CD14-positive monocyte (primary cell): ENCODE data around the gene EIPR1. TPM values are rescaled to one million over a fixed set of nuclear protein-coding genes. Genes with fewer than 3 reads are reported as not detected.

Experiments used
- DNase-seq, 3 donors: peaks; one replicate each; pipeline ENCODE4 v3.0.0-alpha.2; 2011 to 2022
- H2AFZ ChIP-seq: 2 replicates; pipeline ENCODE4 v1.6.0; 2012; ENCODE audit warnings: mild to moderate bottlenecking, low read depth, low read length, inconsistent platforms; ENCODE audit not compliant: insufficient read depth, poor library complexity, severe bottlenecking
- H3K27ac ChIP-seq, 2 donors: 1 replicate in 1 of 2; 2 replicates in 1 of 2; pipeline ENCODE4 v1.5.1; 2012 to 2013; ENCODE audit warnings: low read length in 2 of 2, control low read depth in 1 of 2, inconsistent platforms in 1 of 2, low read depth in 1 of 2, mild to moderate bottlenecking in 1 of 2
- H3K27me3 ChIP-seq, 2 donors: one replicate each; pipeline versions ENCODE4 v1.6.0 to v1.6.1; 2011 to 2013; ENCODE audit warnings: low read length in 2 of 2; ENCODE audit not compliant: control insufficient read depth in 2 of 2, insufficient read depth in 2 of 2
- H3K36me3 ChIP-seq, 2 donors: replicated peaks in 1 of 2; 1 replicate in 1 of 2; 2 replicates in 1 of 2; pipeline versions ENCODE4 v1.5.1 to v1.6.1; 2012 to 2013; ENCODE audit warnings: low read length in 2 of 2, control low read depth in 1 of 2, inconsistent platforms in 1 of 2, mild to moderate bottlenecking in 1 of 2; ENCODE audit not compliant: insufficient read depth in 2 of 2, control insufficient read depth in 1 of 2
- H3K4me1 ChIP-seq, 2 donors: 1 replicate in 1 of 2; 2 replicates in 1 of 2; pipeline versions ENCODE4 v1.5.1 to v1.6.1; 2012 to 2013; ENCODE audit warnings: low read length in 2 of 2, control low read depth in 1 of 2, inconsistent platforms in 1 of 2, mild to moderate bottlenecking in 1 of 2, moderate library complexity in 1 of 2; ENCODE audit not compliant: insufficient read depth in 2 of 2, control insufficient read depth in 1 of 2
- H3K4me2 ChIP-seq: replicated peaks from 2 replicates; pipeline ENCODE3; 2012; ENCODE audit warnings: low read length, moderate library complexity, mild to moderate bottlenecking; ENCODE audit not compliant: poor library complexity, severe bottlenecking; ENCODE audit errors: extremely low read depth
- H3K4me3 ChIP-seq, 3 experiments: fragments of 200-600 bp in 1 of 3; sonication (generic) in 1 of 3; replicated peaks in 1 of 3; 1 replicate in 2 of 3; 2 replicates in 1 of 3; pipeline ENCODE4 v1.5.1; 2011 to 2013; ENCODE audit warnings: low read length in 3 of 3, mild to moderate bottlenecking in 3 of 3, control low read depth in 2 of 3, low read depth in 2 of 3, inconsistent platforms in 1 of 3, moderate library complexity in 1 of 3
- H3K79me2 ChIP-seq: 2 replicates; pipeline ENCODE4 v1.6.0; 2012; ENCODE audit warnings: mild to moderate bottlenecking, control low read depth, inconsistent platforms, low read length, moderate library complexity; ENCODE audit not compliant: insufficient read depth
- H3K9ac ChIP-seq: 2 replicates; pipeline ENCODE4 v1.6.0; 2017; ENCODE audit warnings: low read length, mild to moderate bottlenecking; ENCODE audit not compliant: insufficient read depth, poor library complexity, severe bottlenecking
- H3K9me3 ChIP-seq, 2 donors: replicated peaks in 1 of 2; 1 replicate in 1 of 2; 2 replicates in 1 of 2; pipeline versions ENCODE4 v1.5.1 to v1.6.1; 2012 to 2013; ENCODE audit warnings: low read length in 2 of 2, control low read depth in 1 of 2; ENCODE audit not compliant: control insufficient read depth in 1 of 2, insufficient read depth in 1 of 2
- H4K20me1 ChIP-seq: 2 replicates; pipeline ENCODE4 v1.6.0; 2012; ENCODE audit warnings: mild to moderate bottlenecking, low read length, control low read depth, moderate library complexity; ENCODE audit not compliant: insufficient read depth
- H3K27ac Mint-ChIP-seq, 7 donors: one replicate each; pipeline ENCODE4 v1.8.0; 2020; ENCODE audit warnings: mild to moderate bottlenecking in 7 of 7, mixed read lengths in 7 of 7, moderate library complexity in 6 of 7, inconsistent platforms in 2 of 7
- H3K27me3 Mint-ChIP-seq, 3 donors: one replicate each; pipeline ENCODE4 v1.8.0; 2021 to 2022; ENCODE audit warnings: low read depth in 3 of 3, mild to moderate bottlenecking in 3 of 3, mixed read lengths in 3 of 3, moderate library complexity in 3 of 3, inconsistent platforms in 1 of 3
- H3K36me3 Mint-ChIP-seq, 2 donors: one replicate each; pipeline ENCODE4 v1.8.0; 2020; ENCODE audit warnings: mixed read lengths in 2 of 2, inconsistent platforms in 1 of 2, mild to moderate bottlenecking in 1 of 2
- H3K4me1 Mint-ChIP-seq: one replicate; pipeline ENCODE4 v1.8.0; 2020; ENCODE audit warnings: mild to moderate bottlenecking, mixed read lengths
- H3K4me3 Mint-ChIP-seq, 2 donors: one replicate each; pipeline ENCODE4 v1.8.0; 2020; ENCODE audit warnings: mild to moderate bottlenecking in 2 of 2, mixed read lengths in 2 of 2, moderate library complexity in 1 of 2
- H3K9me3 Mint-ChIP-seq, 7 donors: one replicate each; pipeline ENCODE4 v1.8.0; 2020 to 2022; ENCODE audit warnings: mixed read lengths in 7 of 7, mild to moderate bottlenecking in 6 of 7, moderate library complexity in 6 of 7, inconsistent platforms in 2 of 7
- WGBS: methylation state at CpG from one replicate; pipeline ENCODE4 v1.1.5; 2013; ENCODE audit warnings: missing lambda C conversion rate; ENCODE audit not compliant: insufficient coverage; 5-methylcytosine and 5-hydroxymethylcytosine counted together
- intact Hi-C, 2 donors: fragments of 100-400 bp; cut with micrococcal nuclease; formaldehyde crosslinking; loops; one replicate each; pipeline versions ENCODE4 v1.15.0 to v1.15.1; 2023
- polyA plus RNA-seq, 3 donors: library from polyadenylated mRNA; depleted of rRNA in 1 of 3; unstranded in 2 of 3; stranded (reverse) in 1 of 3; fragments of 300-500 nt in 2 of 3; fragments of >200 nt in 1 of 3; fragmentation: Illumina TruSeq in 2 of 3; gene quantifications; 1 replicate in 2 of 3; 2 replicates in 1 of 3; pipeline ENCODE4 v1.2.3, GENCODE V29; 2012 to 2021
- TF ChIP-seq, protein P1 (sequence below): fragments of 200-600 bp; IDR thresholded peaks from one replicate; pipeline ENCODE4 v1.8.0; 2022; ENCODE audit warnings: antibody characterized with exemption, mild to moderate bottlenecking

The EIPR1 gene
- polyA plus RNA-seq, 3 donors, result 19.0 to 22.4 (median 20.8) TPM

GRCh38 chr2:3168230-3168891 is 209.3 kb downstream of the EIPR1 start:
- H3K27ac Mint-ChIP-seq, result no peak overlapping the region
- no peaks in the 10 kb centered on the region for H3K27me3 ChIP-seq
- no peaks in the 10 kb centered on the region for H3K4me1 ChIP-seq
- no peak overlapping the region for H3K4me2 ChIP-seq
- peaks cover 3 to 23% of the 10 kb centered on the region in 2 donors for H3K36me3 ChIP-seq
- no peak overlapping the region for H3K9ac ChIP-seq
- no peaks in the 10 kb centered on the region for H4K20me1 ChIP-seq
- peaks cover 0 to 2% (median 2%) of the 10 kb centered on the region in 3 donors for H3K27me3 Mint-ChIP-seq
- H3K9me3 ChIP-seq, result peaks cover 9 to 10% of the 10 kb centered on the region in 2 donors
- H3K79me2 ChIP-seq, result no peaks in the 10 kb centered on the region
- peaks cover 12 to 26% (median 19%) of the 10 kb centered on the region in 7 donors for H3K9me3 Mint-ChIP-seq
- H3K36me3 Mint-ChIP-seq, result peaks cover 24 to 37% of the 10 kb centered on the region in 2 donors
- DNase-seq, result no peak
- no peak overlapping the region for H3K4me3 Mint-ChIP-seq
- no peak overlapping the region for H3K27ac ChIP-seq
- TF ChIP-seq, protein P1, sequence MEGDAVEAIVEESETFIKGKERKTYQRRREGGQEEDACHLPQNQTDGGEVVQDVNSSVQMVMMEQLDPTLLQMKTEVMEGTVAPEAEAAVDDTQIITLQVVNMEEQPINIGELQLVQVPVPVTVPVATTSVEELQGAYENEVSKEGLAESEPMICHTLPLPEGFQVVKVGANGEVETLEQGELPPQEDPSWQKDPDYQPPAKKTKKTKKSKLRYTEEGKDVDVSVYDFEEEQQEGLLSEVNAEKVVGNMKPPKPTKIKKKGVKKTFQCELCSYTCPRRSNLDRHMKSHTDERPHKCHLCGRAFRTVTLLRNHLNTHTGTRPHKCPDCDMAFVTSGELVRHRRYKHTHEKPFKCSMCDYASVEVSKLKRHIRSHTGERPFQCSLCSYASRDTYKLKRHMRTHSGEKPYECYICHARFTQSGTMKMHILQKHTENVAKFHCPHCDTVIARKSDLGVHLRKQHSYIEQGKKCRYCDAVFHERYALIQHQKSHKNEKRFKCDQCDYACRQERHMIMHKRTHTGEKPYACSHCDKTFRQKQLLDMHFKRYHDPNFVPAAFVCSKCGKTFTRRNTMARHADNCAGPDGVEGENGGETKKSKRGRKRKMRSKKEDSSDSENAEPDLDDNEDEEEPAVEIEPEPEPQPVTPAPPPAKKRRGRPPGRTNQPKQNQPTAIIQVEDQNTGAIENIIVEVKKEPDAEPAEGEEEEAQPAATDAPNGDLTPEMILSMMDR, result no peak
- intact Hi-C loops, result no loop called here
- no peak overlapping the region for H2AFZ ChIP-seq
- no peaks in the 10 kb centered on the region for H3K4me1 Mint-ChIP-seq
- WGBS, result 90% methylated on average over 12 of the region's 17 CpGs
- no peak overlapping the region for H3K4me3 ChIP-seq

DNA sequence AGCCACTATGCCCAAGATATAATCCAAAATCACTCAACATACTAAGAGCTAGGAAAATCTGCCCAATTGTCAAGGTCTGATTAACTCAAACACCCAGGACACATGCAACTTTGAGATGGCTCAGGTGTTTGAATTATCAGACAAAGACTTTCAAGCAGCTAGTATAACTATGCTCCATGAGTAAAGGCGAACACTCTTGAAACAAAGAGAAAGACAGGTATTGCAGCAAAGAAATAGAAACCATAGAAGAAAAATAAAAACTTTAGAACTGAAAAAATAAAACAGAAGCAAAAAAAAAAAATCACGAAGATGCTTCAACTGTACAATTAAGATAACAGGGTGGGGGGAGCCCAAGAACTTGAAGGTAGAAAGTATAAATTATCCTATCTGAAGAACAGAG is 214.2 kb downstream of the EIPR1 start:
- Histone ChIP-seq H3K9me3 (peaks cover 25 to 27% of the 10 kb centered on the region in 2 donors), H3K79me2 (no peaks in the 10 kb centered on the region), H3K27me3 (no peaks in the 10 kb centered on the region), H2AFZ (no peak overlapping the region), H3K27ac (no peak overlapping the region), H3K4me1 (no peaks in the 10 kb centered on the region), H3K9ac (no peak overlapping the region), H3K4me2 (no peak overlapping the region), H3K4me3 (no peak overlapping the region), H4K20me1 (no peaks in the 10 kb centered on the region), H3K36me3 (no peaks in the 10 kb centered on the region)
- H3K9me3 Mint-ChIP-seq, result peaks cover 19 to 33% (median 26%) of the 10 kb centered on the region in 7 donors
- H3K27ac Mint-ChIP-seq, result no peak overlapping the region
- TF ChIP-seq, protein P1, result no peak
- H3K4me3 Mint-ChIP-seq, result no peak overlapping the region
- H3K4me1 Mint-ChIP-seq, result no peaks in the 10 kb centered on the region
- DNase-seq, result no peak
- H3K36me3 Mint-ChIP-seq, result peaks cover 9 to 24% of the 10 kb centered on the region in 2 donors
- no peaks in the 10 kb centered on the region for H3K27me3 Mint-ChIP-seq
- no CpG with 5 or more reads among the region's 2 CpGs for WGBS
- intact Hi-C loops, result no loop called here
